NCI-H2029 treated with DMSO at 0.1 percent for 48 hours (cell line): Measurements from ENCODE around the gene IKBIP.
"Not testable (repeated sequence)": the region's sequence is repeated elsewhere in the genome, so short reads cannot be mapped to it uniquely, and the experiment has no call there.

Source experiments
- DNase-seq: peaks from one replicate; lab custom pipeline; 2025; lab: John Stamatoyannopoulos, UW

The IKBIP gene

DNA sequence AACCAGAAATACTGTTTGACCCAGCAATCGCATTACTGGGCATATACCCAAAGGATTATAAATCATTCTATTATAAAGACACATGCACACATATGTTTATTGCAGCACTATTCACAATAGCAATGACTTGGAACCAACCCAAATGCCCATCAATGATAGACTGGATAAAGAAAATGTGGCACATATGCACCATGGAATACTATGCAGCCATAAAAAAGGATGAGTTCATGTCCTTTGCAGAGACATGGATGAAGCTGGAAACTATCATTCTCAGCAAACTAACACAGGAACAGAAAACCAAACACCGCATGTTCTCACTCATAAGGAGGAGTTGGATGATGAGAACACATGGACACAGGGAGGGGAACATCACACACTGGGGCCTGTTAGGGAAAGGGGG, 67.8 kb downstream of the IKBIP start:
- not testable (repeated sequence) for DNase-seq

DNA sequence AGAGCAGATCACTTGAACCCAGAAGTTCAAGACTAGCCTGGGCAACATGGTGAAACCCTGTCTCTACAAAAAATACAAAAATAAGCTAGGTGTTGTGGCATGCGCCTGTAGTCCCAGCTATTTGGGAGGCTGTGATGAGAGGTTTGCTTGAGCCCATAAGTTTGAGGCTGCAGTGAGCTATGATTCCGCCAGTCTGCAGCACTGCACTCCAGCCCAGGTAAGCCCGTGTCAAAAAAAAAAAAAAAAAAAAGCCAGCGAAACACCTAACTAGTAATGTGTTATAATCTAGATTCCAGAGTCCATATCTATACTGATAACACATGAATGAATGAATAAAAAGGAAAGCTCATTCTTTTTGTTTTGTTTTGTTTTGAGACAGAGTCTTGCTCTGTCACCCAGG, 69.6 kb downstream of the IKBIP start:
- no peak for DNase-seq
